HepG2 (cell line): Measurements from ENCODE around the gene DOCK10. TPM values are rescaled to one million over a fixed set of nuclear protein-coding genes. Genes with fewer than 3 reads are reported as not detected.

Experiments used
- ATAC-seq: fragments of 200-7000 bp; cut with Tn5 transposase; 3 replicates; pipeline ENCODE4 v1.9.1; 2020; ENCODE audit warnings: mild to moderate bottlenecking, moderate library complexity
- BruUV-seq: library from RNA; stranded (reverse); fragments of 400-500 nt; replicated peaks from 2 replicates; lab custom pipeline; 2021; lab: Mats Ljungman, UMichigan
- CTCF ChIA-PET: fragments of 300-600 bp; formaldehyde crosslinking; extraction: SDS; loops from one replicate; lab custom pipeline; 2021; ENCODE audit warnings: low total read pairs, inconsistent platforms, low intra/inter-chr PET ratio; lab: Yijun Ruan, JAX
- POLR2A ChIA-PET: fragments of 350-600 bp; sonication (Branson Sonifier 250); formaldehyde crosslinking; loops from one replicate; lab custom pipeline; 2020; ENCODE audit warnings: antibody characterized with exemption, inconsistent platforms; lab: Yijun Ruan, JAX
- DNase-seq: peaks from one replicate; pipeline ENCODE4 v3.0.0-alpha.2; 2015; ENCODE audit warnings: low spot score
- FAIRE-seq: peaks from 3 replicates; lab custom pipeline; 2011; peaks lifted over from hg19 to GRCh38; lab: Jason Lieb, UNC
- H2AFZ ChIP-seq: one replicate; pipeline ENCODE4 v1.6.1; 2011; ENCODE audit warnings: low read length, inconsistent platforms
- H3K27ac ChIP-seq: fragments of 300-600 bp; 3 replicates; pipeline ENCODE4 v1.8.0; 2011; ENCODE audit warnings: mixed run types, mild to moderate bottlenecking, mixed read lengths, low read length, inconsistent platforms; ENCODE audit not compliant: insufficient read depth; ENCODE audit errors: extremely low read length
- H3K27me3 ChIP-seq, 2 experiments: fragments of 200-600 bp in 1 of 2; 2 replicates in 1 of 2; 3 replicates in 1 of 2; pipeline versions ENCODE4 v1.6.0 to v1.8.0; 2011; ENCODE audit warnings: low read length in 2 of 2, mild to moderate bottlenecking in 2 of 2, moderate library complexity in 2 of 2, inconsistent platforms in 1 of 2; ENCODE audit not compliant: insufficient read depth in 2 of 2, control insufficient read depth in 1 of 2
- H3K36me3 ChIP-seq, 2 experiments: fragments of 200-600 bp in 1 of 2; replicated peaks in 1 of 2; 2 replicates in 1 of 2; 3 replicates in 1 of 2; pipeline versions ENCODE4 v1.5.1 to v1.8.0; 2011; ENCODE audit warnings: low read length in 2 of 2, inconsistent platforms in 1 of 2; ENCODE audit not compliant: insufficient read depth in 2 of 2, control insufficient read depth in 1 of 2
- H3K4me1 ChIP-seq: 2 replicates; pipeline ENCODE4 v1.5.1; 2012; ENCODE audit warnings: low read length, inconsistent platforms; ENCODE audit not compliant: insufficient read depth
- H3K4me2 ChIP-seq: 2 replicates; pipeline ENCODE4 v1.6.0; 2011; ENCODE audit warnings: low read depth, low read length, inconsistent platforms
- H3K4me3 ChIP-seq, 3 experiments: fragments of 200-600 bp in 1 of 3; sonication (generic), shearing (Covaris generic) in 1 of 3; replicated peaks in 1 of 3; 2 replicates each; pipeline ENCODE4 v1.5.1; 2011 to 2016; ENCODE audit warnings: low read length in 3 of 3, inconsistent platforms in 2 of 3, low read depth in 2 of 3, mild to moderate bottlenecking in 2 of 3, control low read depth in 1 of 3, mixed read lengths in 1 of 3; ENCODE audit not compliant: insufficient read depth in 1 of 3
- H3K79me2 ChIP-seq: one replicate; pipeline ENCODE4 v1.6.1; 2011; ENCODE audit warnings: low read length, inconsistent platforms; ENCODE audit not compliant: insufficient read depth
- H3K9ac ChIP-seq: 2 replicates; pipeline ENCODE4 v1.6.0; 2011; ENCODE audit warnings: mild to moderate bottlenecking, low read depth, low read length, inconsistent platforms; ENCODE audit not compliant: insufficient read depth
- H3K9me3 ChIP-seq: 2 replicates; pipeline ENCODE4 v1.5.1; 2012; ENCODE audit warnings: mild to moderate bottlenecking, low read length
- H4K20me1 ChIP-seq: 2 replicates; pipeline ENCODE4 v1.6.0; 2011; ENCODE audit warnings: inconsistent platforms, mild to moderate bottlenecking, low read length, moderate library complexity; ENCODE audit not compliant: insufficient read depth
- KDM6A ChIP-seq: IDR thresholded peaks from 2 replicates; pipeline ENCODE4 v1.6.1; 2016; ENCODE audit warnings: low read depth
- NFE2L2 ChIP-seq: fragments of 150-350 bp; IDR thresholded peaks from 2 replicates; pipeline ENCODE4 v1.6.1; 2014; ENCODE audit warnings: low read length
- SPEN ChIP-seq: sonication (generic); formaldehyde crosslinking; IDR thresholded peaks from 2 replicates; pipeline ENCODE4 v1.5.1; 2020; ENCODE audit warnings: low read depth, mild to moderate bottlenecking, missing genetic modification reagents
- THAP9 ChIP-seq: sonication (generic); formaldehyde crosslinking; IDR thresholded peaks from 2 replicates; pipeline ENCODE4; 2020; ENCODE audit warnings: missing genetic modification reagents, mild to moderate bottlenecking, borderline replicate concordance
- ZNF605 ChIP-seq: sonication (generic); formaldehyde crosslinking; IDR thresholded peaks from 2 replicates; pipeline ENCODE4 v1.8.0; 2022; ENCODE audit warnings: mild to moderate bottlenecking, missing genetic modification reagents
- WGBS: methylation state at CpG from one replicate; pipeline ENCODE4 v1.1.6; 2017; ENCODE audit warnings: low lambda C conversion rate; 5-methylcytosine and 5-hydroxymethylcytosine counted together
- in situ Hi-C: cut with HindIII; loops from 2 replicates; pipeline ENCODE4 v1.10.0; 2017; ENCODE audit warnings: low pct_unique_long_range_greater_than_20kb; ENCODE audit not compliant: extremely low pct_ligation_motif_present
- intact Hi-C: fragments of 100-400 bp; cut with micrococcal nuclease; formaldehyde crosslinking; loops from one replicate; pipeline ENCODE4 v1.10.0; 2022; ENCODE audit not compliant: unreplicated experiment
- polyA plus RNA-seq, 8 experiments: library from polyadenylated mRNA; depleted of rRNA in 3 of 8; stranded (reverse) in 7 of 8; unstranded in 1 of 8; fragments of >200 nt; fragmentation: Illumina TruSeq in 4 of 8; extraction: Trizol in 4 of 8; gene quantifications; 2 replicates each; pipeline versions ENCODE4 v1.2.1 to v1.2.3, GENCODE V29; 2011 to 2016; ENCODE audit warnings: low read depth in 4 of 8, missing spikeins in 1 of 8, mixed read lengths in 1 of 8; ENCODE audit not compliant: insufficient read depth in 1 of 8
- total RNA-seq, 5 experiments: library from RNA; depleted of rRNA; stranded (reverse); fragments of >200 nt; fragmentation: Illumina TruSeq; extraction: Trizol; gene quantifications; 2 replicates each; pipeline ENCODE4 v1.2.3, GENCODE V29; 2016; ENCODE audit warnings: low read depth in 1 of 5
- TF ChIP-seq, protein P1 (sequence below): sonication (generic); formaldehyde crosslinking; IDR thresholded peaks from 2 replicates; pipeline ENCODE4 v1.9.0; 2022; ENCODE audit warnings: low read depth, missing genetic modification reagents
- TF ChIP-seq, protein P2 (sequence below): IDR thresholded peaks from 2 replicates; pipeline ENCODE4 v1.6.1; 2016; ENCODE audit warnings: low read depth, control low read depth

The DOCK10 gene
- total and polyA plus RNA-seq, 2 of the 13 experiments (the other 11 are each of a cell fraction or from before 2014, with no cell fraction given), result not detected

- ATAC-seq, result no peak
- FAIRE-seq, result no peak
- Histone ChIP-seq H3K36me3 (no peaks in the 10 kb centered on the region), H3K9ac (no peak overlapping the region), H3K4me1 (no peaks in the 10 kb centered on the region), H3K4me3 (no peak overlapping the region), H3K9me3 (no peaks in the 10 kb centered on the region), H3K27ac (no peak overlapping the region), H2AFZ (no peak overlapping the region), H3K79me2 (no peaks in the 10 kb centered on the region), H4K20me1 (no peaks in the 10 kb centered on the region), H3K4me2 (no peak overlapping the region), H3K27me3 (no peaks in the 10 kb centered on the region)
- in situ Hi-C loops (no loop called here), intact Hi-C loops (no loop called here)
- TF ChIP-seq NFE2L2, result no peak
- no peak for TF ChIP-seq SPEN (CRISPR knock-in tag)
- TF ChIP-seq ZNF605 (CRISPR knock-in tag), result no peak
- TF ChIP-seq, protein P1, sequence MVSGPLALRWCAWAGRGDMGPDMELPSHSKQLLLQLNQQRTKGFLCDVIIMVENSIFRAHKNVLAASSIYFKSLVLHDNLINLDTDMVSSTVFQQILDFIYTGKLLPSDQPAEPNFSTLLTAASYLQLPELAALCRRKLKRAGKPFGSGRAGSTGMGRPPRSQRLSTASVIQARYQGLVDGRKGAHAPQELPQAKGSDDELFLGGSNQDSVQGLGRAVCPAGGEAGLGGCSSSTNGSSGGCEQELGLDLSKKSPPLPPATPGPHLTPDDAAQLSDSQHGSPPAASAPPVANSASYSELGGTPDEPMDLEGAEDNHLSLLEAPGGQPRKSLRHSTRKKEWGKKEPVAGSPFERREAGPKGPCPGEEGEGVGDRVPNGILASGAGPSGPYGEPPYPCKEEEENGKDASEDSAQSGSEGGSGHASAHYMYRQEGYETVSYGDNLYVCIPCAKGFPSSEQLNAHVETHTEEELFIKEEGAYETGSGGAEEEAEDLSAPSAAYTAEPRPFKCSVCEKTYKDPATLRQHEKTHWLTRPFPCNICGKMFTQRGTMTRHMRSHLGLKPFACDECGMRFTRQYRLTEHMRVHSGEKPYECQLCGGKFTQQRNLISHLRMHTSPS, result no peak
- TF ChIP-seq, protein P2, sequence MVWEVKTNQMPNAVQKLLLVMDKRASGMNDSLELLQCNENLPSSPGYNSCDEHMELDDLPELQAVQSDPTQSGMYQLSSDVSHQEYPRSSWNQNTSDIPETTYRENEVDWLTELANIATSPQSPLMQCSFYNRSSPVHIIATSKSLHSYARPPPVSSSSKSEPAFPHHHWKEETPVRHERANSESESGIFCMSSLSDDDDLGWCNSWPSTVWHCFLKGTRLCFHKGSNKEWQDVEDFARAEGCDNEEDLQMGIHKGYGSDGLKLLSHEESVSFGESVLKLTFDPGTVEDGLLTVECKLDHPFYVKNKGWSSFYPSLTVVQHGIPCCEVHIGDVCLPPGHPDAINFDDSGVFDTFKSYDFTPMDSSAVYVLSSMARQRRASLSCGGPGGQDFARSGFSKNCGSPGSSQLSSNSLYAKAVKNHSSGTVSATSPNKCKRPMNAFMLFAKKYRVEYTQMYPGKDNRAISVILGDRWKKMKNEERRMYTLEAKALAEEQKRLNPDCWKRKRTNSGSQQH (CRISPR knock-in tag), result no peak
- TF ChIP-seq KDM6A (CRISPR knock-in tag), result no peak
- no peak for TF ChIP-seq THAP9 (CRISPR knock-in tag)
- WGBS, result 32% methylated on average over 6 of the region's 6 CpGs
- no peak for DNase-seq
- BruUV-seq, result no TSS peak
- POLR2A ChIA-PET, result no interaction called here
- CTCF ChIA-PET, result no interaction called here
These were observed 89.2 kb downstream of the DOCK10 start for GRCh38 chr2:224952936-224953657.
